Measurements from ENCODE around the gene NAXE. TPM values are rescaled to one million over a fixed set of nuclear protein-coding genes. Genes with fewer than 3 reads are reported as not detected.
"Not testable (repeated sequence)": the region's sequence is repeated elsewhere in the genome, so short reads cannot be mapped to it uniquely, and the experiment has no call there.

Gene NAXE
- total RNA-seq = 10 to 100 TPM; 66.3 to 73.9 TPM

DNA sequence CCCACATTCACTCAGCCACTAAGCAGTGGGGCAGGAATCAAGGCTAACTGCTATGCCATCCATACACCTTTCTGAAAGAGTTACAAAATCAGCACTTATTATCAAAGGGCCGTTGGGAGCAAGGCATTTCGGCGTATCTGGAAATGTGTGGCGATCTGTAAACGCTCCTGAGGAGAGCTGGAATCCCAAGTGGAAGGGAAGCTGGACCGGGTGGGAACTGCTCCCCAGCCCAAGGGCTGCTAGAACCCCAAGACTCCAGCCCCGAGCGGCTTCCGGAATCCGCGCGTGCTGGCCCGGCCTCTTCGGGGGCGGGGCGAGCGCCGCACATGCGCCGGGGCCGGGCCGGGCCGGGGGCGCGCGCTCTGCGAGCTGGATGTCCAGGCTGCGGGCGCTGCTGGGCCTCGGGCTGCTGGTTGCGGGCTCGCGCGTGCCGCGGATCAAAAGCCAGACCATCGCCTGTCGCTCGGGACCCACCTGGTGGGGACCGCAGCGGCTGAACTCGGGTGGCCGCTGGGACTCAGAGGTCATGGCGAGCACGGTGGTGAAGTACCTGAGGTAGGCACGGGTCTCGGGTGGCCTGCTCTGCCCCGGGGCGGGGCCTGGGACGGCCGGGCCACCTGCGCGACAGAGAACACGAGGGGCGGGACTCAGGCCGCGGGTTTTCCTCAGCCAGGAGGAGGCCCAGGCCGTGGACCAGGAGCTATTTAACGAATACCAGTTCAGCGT lies at the start of gene NAXE:
Gene NAXE (plus strand): TSS at position 345 of the 726 bp plus-strand sequence. CDS start 29 bp downstream, at position 374.
- POLR2A ChIA-PET = interaction anchor here (0.6 to 2.7 kb wide), 5 partner anchors 9 to 90 kb away, joined by 3 to 23 read pairs (median 8); partner anchors contain the start of genes GPATCH4 and MEF2D
- CTCF ChIA-PET = interaction anchor here (0.9 to 4.8 kb wide), 14 partner anchors 9 to 206 kb away, joined by 3 to 18 read pairs (median 3); partner anchors contain the start of gene GPATCH4

DNA sequence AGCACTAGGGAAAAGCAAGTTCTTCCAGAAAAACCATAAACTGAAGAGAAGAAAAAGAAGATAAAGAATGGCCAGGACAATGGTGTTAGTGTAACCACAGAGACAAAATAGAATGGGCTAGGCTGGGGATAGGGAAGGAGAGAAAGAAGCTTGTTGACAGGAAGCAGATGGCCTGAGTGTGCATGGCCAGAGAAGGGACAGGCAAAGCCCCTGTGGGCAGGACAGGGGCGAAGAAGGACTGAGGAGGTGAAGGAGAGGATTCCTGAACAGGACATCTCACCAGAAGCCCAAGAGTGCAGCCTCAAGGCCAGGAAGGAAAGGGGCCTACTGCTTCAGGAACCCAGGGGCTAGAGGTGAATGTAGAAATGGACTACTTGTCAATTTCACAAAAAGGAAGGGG lies 48.5 kb upstream of the NAXE start:
- ChIA-PET POLR2A (interaction anchor here (0.6 kb wide), 1 partner anchor 11 kb away, joined by 4 read pairs; no protein-coding TSS in a partner anchor), CTCF (no interaction called here)

DNA sequence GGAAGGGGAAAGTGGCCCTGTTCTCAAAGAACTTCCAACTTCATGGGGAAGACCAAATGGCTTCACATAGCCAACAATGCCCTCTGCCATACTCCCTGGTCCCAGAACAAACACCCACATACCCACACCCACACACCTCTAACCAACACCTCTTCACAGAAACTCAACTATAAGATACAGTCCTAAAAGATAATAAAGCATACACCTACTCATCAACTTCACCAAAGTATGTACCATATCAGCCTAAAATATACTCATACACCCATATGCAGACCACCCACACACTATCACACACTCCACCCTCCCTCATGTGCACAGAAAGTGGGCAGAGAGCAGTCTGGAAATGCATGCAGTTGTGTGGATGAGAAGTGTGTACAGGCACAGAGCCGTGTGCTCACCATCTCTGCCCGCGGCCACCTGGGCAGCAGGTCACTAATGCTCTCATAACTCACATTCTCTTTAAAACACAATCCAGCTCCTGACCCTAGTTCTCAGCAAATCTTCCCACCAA lies 46.9 kb upstream of the NAXE start:
- ChIA-PET CTCF (no interaction called here), POLR2A (no interaction called here)

DNA sequence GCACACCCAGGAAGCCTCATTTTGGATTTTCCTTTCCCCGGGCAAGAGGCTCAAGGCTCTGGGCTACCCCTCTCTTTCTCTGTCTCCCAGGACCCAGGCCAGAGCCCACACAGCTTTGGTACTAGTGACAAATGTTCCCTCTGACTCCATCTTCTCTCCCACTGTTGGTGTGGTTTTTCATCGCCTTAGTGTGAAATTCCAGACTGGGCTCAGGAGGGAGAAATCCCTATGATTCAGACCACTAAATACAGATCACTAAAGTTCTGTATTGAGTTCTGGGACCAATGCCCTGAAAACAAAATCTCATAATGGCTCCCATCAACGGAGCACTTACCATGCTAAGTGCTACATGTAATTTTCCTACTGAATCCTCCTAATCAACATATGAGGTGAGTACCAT lies 45.3 kb upstream of the NAXE start:
- ChIA-PET CTCF (no interaction called here), POLR2A (no interaction called here)

DNA sequence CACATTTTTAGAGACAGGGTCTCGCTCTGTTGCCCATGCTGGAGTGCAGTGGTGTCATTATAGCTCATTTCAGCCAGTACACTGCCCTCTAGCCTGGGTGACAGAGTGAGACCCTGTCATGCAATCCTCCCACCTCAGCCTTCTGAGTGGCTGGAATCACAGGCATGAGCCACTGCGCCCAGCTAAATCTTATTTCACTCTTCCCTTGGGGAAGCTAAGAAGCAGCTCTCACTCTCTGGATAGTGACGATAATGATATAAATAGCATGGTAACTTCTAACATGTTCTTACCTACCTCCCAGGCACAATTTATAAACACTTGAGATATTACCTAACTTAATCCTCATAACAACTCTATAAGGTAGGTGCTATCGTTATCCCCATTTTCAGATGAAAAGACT lies 44.1 kb upstream of the NAXE start:
- ChIA-PET POLR2A (no interaction called here), CTCF (no interaction called here)

DNA sequence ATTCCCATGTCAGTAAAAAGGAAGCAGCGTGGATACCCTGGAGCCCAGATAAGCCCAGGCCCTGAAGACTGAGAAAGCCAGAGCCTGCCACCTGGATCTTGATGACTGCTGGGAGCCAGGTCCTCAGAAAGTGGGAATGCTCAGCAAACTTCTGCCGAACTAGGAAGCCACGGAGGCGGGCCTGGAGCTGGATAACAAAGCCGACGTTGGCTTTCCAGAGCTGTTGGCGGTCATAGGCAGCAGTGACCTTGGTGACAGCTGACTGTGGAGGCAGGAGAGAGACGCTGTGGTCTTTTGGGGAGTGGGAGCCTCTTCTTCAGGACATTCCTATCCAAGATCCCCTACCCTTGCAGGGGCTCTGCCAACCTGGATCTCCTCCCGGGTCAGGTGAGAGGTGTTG lies 43.6 kb upstream of the NAXE start:
- ChIA-PET POLR2A (no interaction called here), CTCF (no interaction called here)

DNA sequence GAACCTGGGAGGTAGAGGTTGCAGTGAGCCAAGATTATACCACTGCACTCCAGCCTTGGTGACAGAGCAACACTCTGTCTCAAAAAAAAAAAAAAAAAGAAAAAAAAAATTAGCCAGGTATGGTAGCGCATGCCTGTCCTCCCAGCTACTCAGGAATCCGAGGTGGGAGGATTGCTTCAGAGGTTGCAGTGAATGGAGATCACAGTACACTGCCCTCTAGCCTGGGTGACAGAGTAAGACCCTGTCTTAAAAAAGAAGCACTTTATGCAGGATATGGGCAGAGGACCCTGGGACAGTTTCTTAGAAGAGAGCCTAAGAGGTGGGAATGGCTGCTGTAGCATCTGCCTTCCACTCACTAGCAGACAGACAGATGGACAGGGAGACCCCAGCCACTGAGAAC lies 42.2 kb upstream of the NAXE start:
- POLR2A ChIA-PET = no interaction called here

DNA sequence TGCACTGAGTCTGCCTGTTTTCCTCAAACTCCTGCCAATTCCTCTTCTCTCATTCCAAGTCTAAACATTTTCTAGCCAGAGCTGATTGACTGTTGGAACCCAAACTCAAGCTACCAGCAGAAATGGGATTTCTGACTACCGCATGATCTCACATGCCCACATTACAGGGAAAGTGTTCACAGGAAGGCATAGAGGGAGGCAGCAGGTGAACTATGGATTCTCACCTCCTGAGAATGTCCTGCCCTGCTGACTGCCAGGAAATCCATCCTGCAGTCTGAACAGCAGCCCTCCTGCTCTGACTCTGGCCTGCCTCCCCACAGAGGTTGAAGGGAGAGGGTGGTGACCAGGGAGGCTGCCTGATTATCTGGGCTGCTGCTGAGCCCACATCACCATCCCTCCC lies 41.7 kb upstream of the NAXE start:
- POLR2A ChIA-PET = no interaction called here
- CTCF ChIA-PET = no interaction called here

More for the DNA sequence above, 42.2 kb upstream of the NAXE start:
- CTCF ChIA-PET = no interaction called here

DNA sequence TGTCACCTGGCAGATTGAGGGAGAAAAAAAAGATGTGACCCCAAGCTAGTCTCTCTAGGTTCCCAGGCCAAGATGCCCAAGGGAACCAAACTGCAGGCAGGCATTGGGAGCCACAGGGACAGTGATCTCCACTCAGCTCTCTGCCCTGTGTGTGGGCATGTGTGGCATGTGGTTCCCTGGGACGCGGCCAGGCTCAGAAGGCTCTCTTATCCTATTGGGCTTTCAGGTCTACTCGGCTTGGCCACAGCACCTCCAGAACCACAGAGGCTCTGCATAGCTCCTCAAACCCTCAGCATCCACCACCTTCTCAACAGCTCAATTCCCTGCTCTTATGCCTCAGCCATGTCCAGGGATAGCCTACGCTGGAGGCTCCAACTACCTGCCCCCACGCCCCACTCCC lies 41.2 kb upstream of the NAXE start:
- POLR2A ChIA-PET = no interaction called here
- CTCF ChIA-PET = no interaction called here

DNA sequence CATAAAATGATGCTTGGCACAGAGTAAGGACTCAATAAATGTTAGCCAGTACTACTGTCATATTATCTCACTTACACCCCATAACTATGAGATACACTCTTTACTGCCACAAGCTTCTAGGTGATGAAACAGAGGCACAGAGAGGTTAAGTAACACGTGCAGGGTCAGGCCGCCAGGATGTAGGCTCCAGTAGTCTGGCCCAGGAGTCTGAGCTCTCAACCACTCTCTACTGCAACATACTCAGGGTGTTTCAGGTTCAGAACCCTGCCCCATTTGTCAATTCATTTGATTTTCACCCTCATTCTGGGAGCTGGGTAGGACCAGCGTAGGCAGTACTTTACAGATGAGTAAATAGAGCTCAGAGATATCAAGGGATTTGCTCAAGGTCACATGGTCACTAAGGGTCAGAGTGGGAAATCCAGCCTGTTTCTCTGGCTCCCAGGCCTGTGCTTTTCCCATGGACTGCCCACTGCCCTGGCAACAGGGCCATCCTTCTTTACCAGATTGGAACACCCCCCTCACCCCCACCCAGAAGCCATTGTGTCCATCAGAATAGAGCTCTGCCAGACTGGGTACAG lies 40.4 kb upstream of the NAXE start:
- ChIA-PET CTCF (interaction anchor here (0.9 to 1.1 kb wide), 2 partner anchors 71 to 97 kb away, joined by 3 to 5 read pairs; no protein-coding TSS in a partner anchor), POLR2A (no interaction called here)

DNA sequence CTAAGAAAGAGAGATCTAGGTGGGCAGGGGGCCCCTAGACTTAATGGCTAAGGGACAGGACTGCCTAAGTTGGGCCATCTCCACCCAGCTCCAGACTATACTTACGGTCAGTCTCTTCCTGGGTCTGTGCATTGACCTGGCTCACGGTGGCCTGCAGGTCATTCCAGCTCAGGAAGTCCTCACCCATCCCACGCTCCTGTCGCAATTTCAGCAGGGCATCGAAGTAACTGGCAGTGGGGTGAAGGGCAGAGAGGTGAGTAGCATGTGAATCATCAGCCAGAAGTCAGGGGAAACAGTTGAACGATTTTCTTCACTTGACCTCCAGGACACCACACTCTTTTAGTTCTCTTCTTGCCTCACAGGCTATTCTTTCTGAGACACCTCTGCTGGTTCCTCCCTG lies 39.7 kb upstream of the NAXE start:
- ChIA-PET CTCF (interaction anchor here (0.9 to 1.1 kb wide), 2 partner anchors 71 to 98 kb away, joined by 3 to 5 read pairs; no protein-coding TSS in a partner anchor), POLR2A (no interaction called here)

DNA sequence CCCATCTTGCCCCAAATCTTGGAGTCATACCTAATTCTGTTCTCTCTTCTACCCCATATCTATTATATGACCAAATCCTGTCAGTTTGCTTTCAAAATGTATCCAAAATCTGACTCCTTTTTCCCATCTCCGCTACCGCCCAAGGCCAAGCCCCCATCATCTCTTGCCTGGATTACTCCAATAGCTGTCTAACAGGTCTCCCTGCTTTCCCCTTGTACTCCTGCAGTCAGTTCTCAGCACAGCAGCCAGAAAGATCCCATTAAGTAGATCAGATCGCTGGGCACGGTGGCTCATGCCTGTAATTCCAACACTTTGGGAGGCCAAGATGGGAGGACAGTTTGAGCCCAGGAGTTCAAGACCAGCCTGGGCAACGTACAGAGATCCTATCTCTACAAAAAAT lies 39.1 kb upstream of the NAXE start:
- ChIA-PET CTCF (interaction anchor here (1.1 kb wide), 1 partner anchor 72 kb away, joined by 5 read pairs; no protein-coding TSS in a partner anchor), POLR2A (no interaction called here)

DNA sequence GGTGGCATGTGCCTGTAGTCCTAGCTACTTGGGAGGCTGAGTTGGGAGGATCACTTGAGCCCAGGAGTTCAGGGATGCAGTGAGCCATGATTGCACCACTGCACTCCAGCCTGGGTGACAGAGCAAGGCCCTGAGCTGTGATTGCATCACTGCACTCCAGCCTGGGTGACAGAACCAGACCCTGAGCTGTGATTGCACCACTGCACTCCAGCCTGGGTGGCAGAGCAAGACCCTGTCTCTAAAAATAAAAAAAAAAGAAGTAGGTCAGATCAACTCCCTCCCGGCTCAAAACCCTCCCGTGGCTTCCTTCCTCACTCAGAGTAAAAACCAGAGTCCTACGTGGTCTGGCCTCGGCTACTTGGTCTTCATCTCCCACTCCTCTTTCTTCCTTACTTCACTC lies 38.6 kb upstream of the NAXE start:
- CTCF ChIA-PET = not testable (repeated sequence)

DNA sequence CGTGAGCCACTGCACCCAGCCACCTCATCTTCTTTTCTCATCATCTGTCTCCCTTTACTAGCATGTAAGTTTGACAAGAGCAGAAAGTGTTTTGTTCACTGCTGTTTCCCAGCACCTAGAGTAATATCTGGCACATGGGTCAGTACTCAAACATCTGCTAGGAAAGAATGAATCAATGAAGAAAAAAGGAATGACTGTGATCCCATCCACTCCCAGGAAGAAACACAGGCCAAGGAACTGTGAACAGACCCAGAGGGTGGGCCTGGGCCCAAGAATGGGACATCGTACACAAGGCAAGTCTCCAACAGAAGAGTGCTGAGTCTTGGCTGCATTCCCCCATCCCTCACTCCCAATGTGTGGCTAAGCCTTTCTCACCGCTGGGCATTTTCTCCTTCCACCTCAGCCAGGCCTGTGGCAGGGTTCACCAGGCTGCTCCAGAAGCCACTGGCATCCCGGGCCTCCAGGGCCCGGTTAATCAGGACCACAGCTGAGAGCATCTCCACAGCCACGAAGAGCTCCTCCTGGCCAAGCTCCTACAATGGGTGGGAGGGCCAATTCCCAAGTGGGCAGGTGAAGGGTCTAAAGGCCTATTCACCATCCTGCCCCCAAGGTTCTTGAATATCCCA lies 37.6 kb upstream of the NAXE start:
- CTCF ChIA-PET = no interaction called here
- POLR2A ChIA-PET = no interaction called here

More for the DNA sequence above, 38.6 kb upstream of the NAXE start:
- POLR2A ChIA-PET = interaction anchor here (0.6 kb wide), 1 partner anchor 253 kb away, joined by 3 read pairs; no protein-coding TSS in a partner anchor

DNA sequence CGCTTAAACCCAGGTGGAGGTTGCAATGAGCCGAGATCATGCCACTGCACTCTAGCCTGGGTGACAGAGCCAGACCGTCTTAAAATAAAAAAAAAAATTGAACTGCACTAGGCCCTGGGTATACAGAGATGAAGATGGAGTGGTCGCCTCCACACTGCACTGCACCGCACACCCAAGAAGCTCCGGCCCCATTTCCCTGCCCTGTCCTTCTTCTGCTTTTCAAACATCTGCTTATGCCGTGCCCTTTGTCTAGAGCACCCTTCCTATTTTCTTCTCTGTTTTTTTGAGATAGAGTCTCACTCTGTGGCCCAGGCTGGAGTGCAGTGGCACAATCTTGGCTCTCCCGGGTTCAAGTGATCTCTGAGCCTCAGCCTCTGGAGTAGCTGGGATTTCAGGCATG lies 36.6 kb upstream of the NAXE start:
- POLR2A ChIA-PET = no interaction called here
- CTCF ChIA-PET = no interaction called here

DNA sequence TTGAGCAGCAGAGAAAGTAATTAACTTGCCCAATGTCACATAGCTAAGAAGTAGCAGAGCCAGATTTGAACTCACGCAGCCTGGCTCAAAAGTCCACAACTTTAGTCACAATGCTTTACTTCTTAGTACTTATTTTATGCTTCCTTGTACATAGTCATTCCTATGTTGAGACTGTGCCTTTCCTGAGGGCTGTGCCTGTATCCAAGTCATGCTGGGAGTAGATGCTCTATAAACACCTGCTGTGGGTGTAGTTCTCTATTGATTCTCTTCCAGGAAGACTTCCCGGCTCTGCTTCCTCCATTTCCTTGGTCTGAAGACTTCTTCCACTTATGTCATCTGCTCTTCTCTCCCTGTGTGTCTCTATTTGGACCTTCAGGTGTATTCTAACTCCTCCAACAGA lies 35.9 kb upstream of the NAXE start:
- CTCF ChIA-PET = interaction anchor here (0.6 kb wide), 1 partner anchor 170 kb away, joined by 4 read pairs; no protein-coding TSS in a partner anchor

DNA sequence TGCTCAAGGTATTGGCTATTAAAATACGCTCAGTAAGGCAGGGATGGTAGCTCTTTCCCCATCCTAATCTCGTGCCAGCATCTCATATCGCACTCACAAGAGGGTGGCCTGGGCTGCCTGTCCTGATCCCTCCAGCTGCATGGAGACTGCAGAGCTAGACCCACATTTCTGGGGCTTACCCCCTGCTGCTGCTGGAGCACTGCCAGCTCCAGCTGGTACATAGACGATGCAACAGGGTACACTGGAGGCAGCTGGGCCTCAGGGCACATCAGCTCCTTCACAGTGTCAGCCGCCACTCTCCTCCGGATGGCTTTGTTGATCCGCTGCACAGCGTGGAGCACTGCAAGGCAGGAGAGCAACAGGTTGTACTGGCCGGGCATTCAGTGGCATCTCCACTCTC lies 35.2 kb upstream of the NAXE start:
- CTCF ChIA-PET = no interaction called here
- POLR2A ChIA-PET = no interaction called here

More for the DNA sequence above, 35.9 kb upstream of the NAXE start:
- POLR2A ChIA-PET = no interaction called here

DNA sequence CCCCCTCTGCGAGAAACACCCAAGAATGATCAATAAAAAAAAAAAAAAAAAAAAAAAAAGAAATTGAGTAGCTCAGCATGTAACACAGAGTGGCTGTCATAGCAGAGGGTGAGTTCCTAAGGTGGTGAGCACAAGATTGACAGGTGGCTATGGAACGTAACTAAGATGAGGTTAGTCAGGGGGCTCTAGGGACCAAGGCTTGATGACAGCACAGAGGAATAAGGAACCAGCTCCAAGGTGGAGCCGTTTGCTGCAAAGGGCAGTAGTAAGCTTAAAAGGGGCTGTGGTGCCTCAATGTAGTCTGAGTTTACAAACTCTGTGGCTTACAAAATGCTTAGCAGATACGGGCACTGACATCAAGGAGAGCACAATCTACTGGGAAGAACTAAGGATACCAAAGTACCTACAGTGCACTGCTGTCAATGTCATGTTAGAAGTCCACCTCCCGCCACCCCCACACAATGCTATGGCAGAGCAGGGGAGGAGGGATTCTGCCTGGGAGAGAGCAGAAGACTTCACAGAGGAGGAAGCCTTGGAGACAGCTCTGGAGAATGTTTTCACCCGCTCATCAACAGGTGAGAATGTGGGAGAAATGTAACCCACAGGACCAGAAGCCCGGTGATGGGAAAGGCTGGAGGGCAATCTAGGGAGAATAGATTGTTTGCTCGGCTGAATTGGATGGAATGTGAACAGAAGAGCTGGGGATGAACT lies 32.3 kb upstream of the NAXE start:
- CTCF ChIA-PET = no interaction called here
- POLR2A ChIA-PET = no interaction called here

DNA sequence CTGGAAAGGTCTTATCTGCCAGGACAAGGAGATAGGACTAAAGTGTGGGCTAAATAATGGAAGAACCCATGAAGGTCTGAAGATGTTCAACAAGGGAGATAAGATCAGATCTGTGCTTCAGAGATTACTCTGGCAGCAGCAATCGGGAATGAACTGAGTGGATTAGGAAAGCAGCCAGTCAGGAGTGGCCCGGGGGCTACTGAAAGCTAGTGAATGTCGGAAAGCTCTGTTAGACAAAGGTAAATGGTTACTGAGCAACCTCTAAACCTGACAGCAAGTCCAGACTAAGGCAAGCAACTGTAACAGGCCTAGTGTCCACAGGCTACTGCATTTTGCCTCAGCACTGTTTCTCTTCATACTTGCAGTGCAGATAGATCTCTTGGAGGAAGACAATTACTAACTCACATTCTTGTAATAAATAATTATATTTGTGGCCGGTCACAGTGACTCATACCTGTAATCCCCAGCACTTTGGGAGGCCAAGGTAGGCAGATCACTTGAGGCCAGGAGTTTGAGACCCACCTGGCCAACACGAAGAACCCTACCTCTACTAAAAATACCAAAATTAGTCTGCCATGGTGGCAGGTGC lies 31.7 kb upstream of the NAXE start:
- POLR2A ChIA-PET = no interaction called here
- CTCF ChIA-PET = no interaction called here
